Peyer's patch (tissue), 4 donors: ENCODE data around the gene PLEKHA6.

Experiments used
- POLR2A ChIP-seq, 2 donors: fragments of 450-650 bp; IDR thresholded peaks; one replicate each; pipeline ENCODE4 v1.5.1; 2017; ENCODE audit warnings: antibody characterized with exemption in 2 of 2, mild to moderate bottlenecking in 2 of 2, moderate library complexity in 2 of 2
- TF ChIP-seq, protein P1 (sequence below), 6 experiments: fragments of 450-650 bp in 4 of 6; fragments of 200-600 bp in 2 of 6; sonication (generic) in 1 of 6; IDR thresholded peaks; one replicate each; pipeline ENCODE4 v1.5.1; 2017 to 2019; ENCODE audit warnings: antibody characterized with exemption in 6 of 6, mild to moderate bottlenecking in 3 of 6, moderate library complexity in 1 of 6

DNA sequence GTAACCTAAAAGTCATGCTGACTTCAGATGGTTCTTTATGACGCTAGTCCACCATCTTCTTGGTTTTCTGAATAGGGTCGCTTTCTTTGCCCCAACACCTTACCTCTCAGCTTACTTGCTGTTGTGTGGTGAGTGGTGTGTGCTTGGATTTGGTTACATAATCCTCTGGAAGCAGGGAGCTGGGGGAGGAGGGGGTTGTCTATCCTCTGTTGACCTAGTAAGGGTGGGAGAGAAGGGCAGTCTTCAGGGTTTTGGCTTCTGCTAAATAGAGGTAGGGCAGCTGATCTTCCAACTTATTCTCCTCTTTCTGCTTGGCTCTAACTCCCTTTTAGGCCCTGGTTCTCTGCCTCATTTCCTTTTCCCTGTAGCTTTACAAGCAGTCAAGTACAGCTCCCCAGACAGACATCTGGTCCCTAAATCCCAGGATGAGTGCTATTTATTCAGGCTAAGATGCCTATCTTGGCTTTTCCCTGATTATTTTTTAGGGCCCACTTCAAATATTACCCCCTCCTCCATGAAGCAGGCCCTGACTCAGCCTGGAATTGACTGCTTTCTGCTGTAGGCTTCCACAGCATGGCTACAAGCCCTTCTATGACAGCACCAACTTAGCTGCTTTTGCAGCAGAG, 187.2 kb downstream of the PLEKHA6 start:
- TF ChIP-seq, protein P1, sequence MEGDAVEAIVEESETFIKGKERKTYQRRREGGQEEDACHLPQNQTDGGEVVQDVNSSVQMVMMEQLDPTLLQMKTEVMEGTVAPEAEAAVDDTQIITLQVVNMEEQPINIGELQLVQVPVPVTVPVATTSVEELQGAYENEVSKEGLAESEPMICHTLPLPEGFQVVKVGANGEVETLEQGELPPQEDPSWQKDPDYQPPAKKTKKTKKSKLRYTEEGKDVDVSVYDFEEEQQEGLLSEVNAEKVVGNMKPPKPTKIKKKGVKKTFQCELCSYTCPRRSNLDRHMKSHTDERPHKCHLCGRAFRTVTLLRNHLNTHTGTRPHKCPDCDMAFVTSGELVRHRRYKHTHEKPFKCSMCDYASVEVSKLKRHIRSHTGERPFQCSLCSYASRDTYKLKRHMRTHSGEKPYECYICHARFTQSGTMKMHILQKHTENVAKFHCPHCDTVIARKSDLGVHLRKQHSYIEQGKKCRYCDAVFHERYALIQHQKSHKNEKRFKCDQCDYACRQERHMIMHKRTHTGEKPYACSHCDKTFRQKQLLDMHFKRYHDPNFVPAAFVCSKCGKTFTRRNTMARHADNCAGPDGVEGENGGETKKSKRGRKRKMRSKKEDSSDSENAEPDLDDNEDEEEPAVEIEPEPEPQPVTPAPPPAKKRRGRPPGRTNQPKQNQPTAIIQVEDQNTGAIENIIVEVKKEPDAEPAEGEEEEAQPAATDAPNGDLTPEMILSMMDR (IDR thresholded peaks at IDR 0.05) = no peak
- TF ChIP-seq POLR2A (IDR thresholded peaks at IDR 0.05) = no peak
